Trophoblast cell (in vitro differentiated cells and primary cell): Measurements from ENCODE around the gene CCNL2.
"Not testable (repeated sequence)": the region's sequence is repeated elsewhere in the genome, so short reads cannot be mapped to it uniquely, and the experiment has no call there.

Source experiments
- DNase-seq, 2 donors: peaks; one replicate each; pipeline ENCODE4 v3.0.0-alpha.2; 2016
- H2AFZ ChIP-seq: 2 replicates; pipeline ENCODE4 v1.6.1; 2013; ENCODE audit warnings: low read length, moderate library complexity, mild to moderate bottlenecking; ENCODE audit not compliant: insufficient read depth, poor library complexity
- H2AK5ac ChIP-seq: 2 replicates; pipeline ENCODE4 v1.6.1; 2013; ENCODE audit warnings: mild to moderate bottlenecking, low read length
- H2BK120ac ChIP-seq: 2 replicates; pipeline ENCODE4 v1.6.1; 2013; ENCODE audit warnings: low read length, mild to moderate bottlenecking, moderate library complexity; ENCODE audit not compliant: insufficient read depth, poor library complexity
- H2BK12ac ChIP-seq: 2 replicates; pipeline ENCODE4 v1.6.1; 2013; ENCODE audit warnings: mild to moderate bottlenecking, low read length, moderate library complexity
- H2BK5ac ChIP-seq: 2 replicates; pipeline ENCODE4 v1.6.1; 2013; ENCODE audit warnings: low read length, low read depth, moderate library complexity, mild to moderate bottlenecking; ENCODE audit not compliant: poor library complexity
- H3K14ac ChIP-seq: 2 replicates; pipeline ENCODE4 v1.6.1; 2013; ENCODE audit warnings: mild to moderate bottlenecking, low read length
- H3K18ac ChIP-seq: 2 replicates; pipeline ENCODE4 v1.6.1; 2013; ENCODE audit warnings: mild to moderate bottlenecking, low read length
- H3K23ac ChIP-seq: 2 replicates; pipeline ENCODE4 v1.6.1; 2013; ENCODE audit warnings: low read length
- H3K27ac ChIP-seq: 2 replicates; pipeline ENCODE4 v1.5.1; 2013; ENCODE audit warnings: low read depth, mild to moderate bottlenecking, inconsistent platforms, low read length, moderate library complexity
- H3K27me3 ChIP-seq: 2 replicates; pipeline ENCODE4 v1.6.1; 2013; ENCODE audit warnings: inconsistent platforms, mild to moderate bottlenecking, low read length, moderate library complexity; ENCODE audit not compliant: insufficient read depth
- H3K36me3 ChIP-seq, 2 experiments: 1 replicate in 1 of 2; 2 replicates in 1 of 2; pipeline ENCODE4 v1.6.1; 2013; ENCODE audit warnings: low read length in 2 of 2, mild to moderate bottlenecking in 2 of 2, moderate library complexity in 1 of 2; ENCODE audit not compliant: insufficient read depth in 2 of 2, control insufficient read depth in 1 of 2
- H3K4ac ChIP-seq: 2 replicates; pipeline ENCODE4 v1.6.1; 2013; ENCODE audit warnings: low read depth, mild to moderate bottlenecking, low read length, moderate library complexity
- H3K4me1 ChIP-seq, 2 experiments: 1 replicate in 1 of 2; 2 replicates in 1 of 2; pipeline ENCODE4 v1.6.1; 2013; ENCODE audit warnings: low read length in 2 of 2, mild to moderate bottlenecking in 2 of 2, moderate library complexity in 1 of 2; ENCODE audit not compliant: insufficient read depth in 2 of 2, control insufficient read depth in 1 of 2
- H3K4me2 ChIP-seq: 2 replicates; pipeline ENCODE4 v1.6.1; 2013; ENCODE audit warnings: inconsistent platforms, mild to moderate bottlenecking, low read length, moderate library complexity
- H3K4me3 ChIP-seq: 2 replicates; pipeline ENCODE4 v1.5.1; 2013; ENCODE audit warnings: mild to moderate bottlenecking, low read depth, low read length, inconsistent platforms
- H3K79me1 ChIP-seq: one replicate; pipeline ENCODE4 v1.6.1; 2013; ENCODE audit warnings: low read length
- H3K79me2 ChIP-seq: 2 replicates; pipeline ENCODE4 v1.6.1; 2013; ENCODE audit warnings: low read length, mild to moderate bottlenecking; ENCODE audit not compliant: control insufficient read depth, insufficient read depth, poor library complexity
- H3K9ac ChIP-seq: 2 replicates; pipeline ENCODE4 v1.6.1; 2013; ENCODE audit warnings: mild to moderate bottlenecking, low read length
- H3K9me3 ChIP-seq: 2 replicates; pipeline ENCODE4 v1.6.1; 2013; ENCODE audit warnings: low read depth, mild to moderate bottlenecking, control low read depth, inconsistent platforms, low read length; ENCODE audit not compliant: insufficient read depth
- H4K12ac ChIP-seq: 2 replicates; pipeline ENCODE4 v1.6.1; 2013; ENCODE audit warnings: low read depth, mild to moderate bottlenecking, low read length, moderate library complexity
- H4K8ac ChIP-seq: 2 replicates; pipeline ENCODE4 v1.6.1; 2013; ENCODE audit warnings: low read depth, mild to moderate bottlenecking, low read length, moderate library complexity
- H4K91ac ChIP-seq: one replicate; pipeline ENCODE4 v1.6.1; 2013; ENCODE audit warnings: low read depth, mild to moderate bottlenecking, low read length, moderate library complexity
- WGBS: extraction: QIAGEN DNeasy Blood & Tissue Kit; methylation state at CpG from one replicate; pipeline ENCODE4 v1.1.7; 2013; ENCODE audit warnings: missing lambda C conversion rate; ENCODE audit not compliant: insufficient read length, insufficient coverage; ENCODE audit errors: extremely low coverage; 5-methylcytosine and 5-hydroxymethylcytosine counted together

CCNL2 gene

GRCh38 chr1:1388078-1388472 lies 11.1 kb downstream of the CCNL2 start:
- Histone ChIP-seq H3K14ac (no peak overlapping the region), H2BK120ac (no peak overlapping the region), H2BK12ac (no peak overlapping the region), H3K27me3 (no peaks in the 10 kb centered on the region), H2AFZ (no peak overlapping the region), H3K4me1 (no peaks in the 10 kb centered on the region), H3K36me3 (peaks cover 65 to 78% of the 10 kb centered on the region in 2 experiments), H2BK5ac (no peak overlapping the region), H3K18ac (no peak overlapping the region), H3K27ac (no peak overlapping the region), H3K79me2 (no peaks in the 10 kb centered on the region), H2AK5ac (no peak overlapping the region), H3K4me2 (no peak overlapping the region), H4K91ac (no peak overlapping the region), H3K4ac (no peak overlapping the region), H3K23ac (no peak overlapping the region), H3K9me3 (peaks cover 3% of the 10 kb centered on the region), H4K12ac (no peak overlapping the region), H4K8ac (no peak overlapping the region), H3K79me1 (no peaks in the 10 kb centered on the region), H3K4me3 (no peak overlapping the region), H3K9ac (no peak overlapping the region)
- no peak for DNase-seq
- no CpG with 5 or more reads among the region's 16 CpGs for WGBS

- Histone ChIP-seq H2BK12ac (no peak overlapping the region), H3K9ac (no peak overlapping the region), H3K4ac (no peak overlapping the region), H2BK5ac (no peak overlapping the region), H3K14ac (no peak overlapping the region), H4K91ac (no peak overlapping the region), H3K36me3 (peaks cover 59 to 72% of the 10 kb centered on the region in 2 experiments), H3K27ac (no peak overlapping the region), H3K79me2 (no peaks in the 10 kb centered on the region), H3K4me1 (no peaks in the 10 kb centered on the region), H2BK120ac (no peak overlapping the region), H4K8ac (no peak overlapping the region), H3K18ac (no peak overlapping the region), H2AFZ (no peak overlapping the region), H3K9me3 (peaks cover 3% of the 10 kb centered on the region), H2AK5ac (no peak overlapping the region), H3K4me3 (no peak overlapping the region), H3K23ac (no peak overlapping the region), H3K27me3 (no peaks in the 10 kb centered on the region), H4K12ac (no peak overlapping the region), H3K79me1 (no peaks in the 10 kb centered on the region), H3K4me2 (no peak overlapping the region)
- no CpG with 5 or more reads among the region's 50 CpGs for WGBS
- DNase-seq, result no peak
Measured at GRCh38 chr1:1387098-1388077, 11.7 kb downstream of the CCNL2 start.

- no peak overlapping the region for H2AFZ ChIP-seq
- peaks cover 55 to 69% of the 10 kb centered on the region in 2 experiments for H3K36me3 ChIP-seq
- H3K4ac ChIP-seq, result no peak overlapping the region
- H4K91ac ChIP-seq, result no peak overlapping the region
- H3K79me1 ChIP-seq, result no peaks in the 10 kb centered on the region
- no peak overlapping the region for H4K8ac ChIP-seq
- DNase-seq, result no peak
- no peak overlapping the region for H2BK120ac ChIP-seq
- H3K27me3 ChIP-seq, result no peaks in the 10 kb centered on the region
- H2BK5ac ChIP-seq, result no peak overlapping the region
- no peak overlapping the region for H3K18ac ChIP-seq
- no peak overlapping the region for H3K4me2 ChIP-seq
- WGBS, result no CpG with 5 or more reads among the region's 8 CpGs
- no peak overlapping the region for H3K23ac ChIP-seq
- H3K4me3 ChIP-seq, result no peak overlapping the region
- H3K79me2 ChIP-seq, result no peaks in the 10 kb centered on the region
- no peaks in the 10 kb centered on the region for H3K4me1 ChIP-seq
- no peak overlapping the region for H3K27ac ChIP-seq
- no peak overlapping the region for H2BK12ac ChIP-seq
- H4K12ac ChIP-seq, result no peak overlapping the region
- H3K14ac ChIP-seq, result no peak overlapping the region
- H3K9ac ChIP-seq, result no peak overlapping the region
- H2AK5ac ChIP-seq, result no peak overlapping the region
- peaks cover 3% of the 10 kb centered on the region for H3K9me3 ChIP-seq
Measured at GRCh38 chr1:1385931-1386330, 13.2 kb downstream of the CCNL2 start.

- not testable (repeated sequence) for H4K91ac ChIP-seq, H3K4me1 ChIP-seq, H3K4me2 ChIP-seq, H3K79me2 ChIP-seq, H3K4ac ChIP-seq, H3K79me1 ChIP-seq, H2BK5ac ChIP-seq, H4K8ac ChIP-seq, H3K9me3 ChIP-seq, H3K4me3 ChIP-seq, H4K12ac ChIP-seq, H2BK12ac ChIP-seq, H2BK120ac ChIP-seq, H3K9ac ChIP-seq, H3K14ac ChIP-seq, H3K23ac ChIP-seq, H2AFZ ChIP-seq, H2AK5ac ChIP-seq, H3K27me3 ChIP-seq, DNase-seq, H3K18ac ChIP-seq, H3K27ac ChIP-seq
- H3K36me3 ChIP-seq, result peaks cover 57 to 70% of the 10 kb centered on the region in 2 experiments
- WGBS, result no CpG with 5 or more reads among the region's 29 CpGs
Measured at GRCh38 chr1:1385339-1385738, 13.8 kb downstream of the CCNL2 start.
